Peyer's patch (tissue), 4 donors: ENCODE results near the gene KMT2E.
"Not testable (repeated sequence)": the region's sequence is repeated elsewhere in the genome, so short reads cannot be mapped to it uniquely, and the experiment has no call there.

Experiments used
- POLR2A ChIP-seq, 2 donors: fragments of 450-650 bp; IDR thresholded peaks; one replicate each; pipeline ENCODE4 v1.5.1; 2017; ENCODE audit warnings: antibody characterized with exemption in 2 of 2, mild to moderate bottlenecking in 2 of 2, moderate library complexity in 2 of 2
- TF ChIP-seq, protein P1 (sequence below), 6 experiments: fragments of 450-650 bp in 4 of 6; fragments of 200-600 bp in 2 of 6; sonication (generic) in 1 of 6; IDR thresholded peaks; one replicate each; pipeline ENCODE4 v1.5.1; 2017 to 2019; ENCODE audit warnings: antibody characterized with exemption in 6 of 6, mild to moderate bottlenecking in 3 of 6, moderate library complexity in 1 of 6

- TF ChIP-seq, protein P1, sequence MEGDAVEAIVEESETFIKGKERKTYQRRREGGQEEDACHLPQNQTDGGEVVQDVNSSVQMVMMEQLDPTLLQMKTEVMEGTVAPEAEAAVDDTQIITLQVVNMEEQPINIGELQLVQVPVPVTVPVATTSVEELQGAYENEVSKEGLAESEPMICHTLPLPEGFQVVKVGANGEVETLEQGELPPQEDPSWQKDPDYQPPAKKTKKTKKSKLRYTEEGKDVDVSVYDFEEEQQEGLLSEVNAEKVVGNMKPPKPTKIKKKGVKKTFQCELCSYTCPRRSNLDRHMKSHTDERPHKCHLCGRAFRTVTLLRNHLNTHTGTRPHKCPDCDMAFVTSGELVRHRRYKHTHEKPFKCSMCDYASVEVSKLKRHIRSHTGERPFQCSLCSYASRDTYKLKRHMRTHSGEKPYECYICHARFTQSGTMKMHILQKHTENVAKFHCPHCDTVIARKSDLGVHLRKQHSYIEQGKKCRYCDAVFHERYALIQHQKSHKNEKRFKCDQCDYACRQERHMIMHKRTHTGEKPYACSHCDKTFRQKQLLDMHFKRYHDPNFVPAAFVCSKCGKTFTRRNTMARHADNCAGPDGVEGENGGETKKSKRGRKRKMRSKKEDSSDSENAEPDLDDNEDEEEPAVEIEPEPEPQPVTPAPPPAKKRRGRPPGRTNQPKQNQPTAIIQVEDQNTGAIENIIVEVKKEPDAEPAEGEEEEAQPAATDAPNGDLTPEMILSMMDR (IDR thresholded peaks at IDR 0.05), result not testable (repeated sequence)
- TF ChIP-seq POLR2A (IDR thresholded peaks at IDR 0.05), result not testable (repeated sequence)
Measured at GRCh38 chr7:105028941-105029340, 14.9 kb downstream of the KMT2E start.
